ENCODE measurements around the gene RNLS.
"Not testable (repeated sequence)": the region's sequence is repeated elsewhere in the genome, so short reads cannot be mapped to it uniquely, and the experiment has no call there.

Gene RNLS

GRCh38 chr10:88388324-88388723, 194.8 kb downstream of the RNLS start:
- DNase-seq (ENCODE audit: low read depth in 2 of 2), result no peak

- DNase-seq (ENCODE audit: low read depth in 2 of 2), result no peak
Measured at GRCh38 chr10:88386821-88387773, 196.0 kb downstream of the RNLS start.

GRCh38 chr10:88386204-88386788, 196.8 kb downstream of the RNLS start:
- DNase-seq (ENCODE audit: low read depth in 2 of 2), result no peak

- DNase-seq (ENCODE audit: low read depth in 2 of 2), result no peak
Measured at GRCh38 chr10:88385601-88386203, 197.4 kb downstream of the RNLS start.

GRCh38 chr10:88383276-88383675, 199.8 kb downstream of the RNLS start:
- no peak for DNase-seq (ENCODE audit: low read depth in 2 of 2)

GRCh38 chr10:88382699-88383098, 200.4 kb downstream of the RNLS start:
- DNase-seq (ENCODE audit: low read depth in 2 of 2), result no peak

- no peak for DNase-seq (ENCODE audit: low read depth in 2 of 2)
Measured at GRCh38 chr10:88379575-88379974, 203.5 kb downstream of the RNLS start.

GRCh38 chr10:88377510-88377909, 205.6 kb downstream of the RNLS start:
- no peak for DNase-seq (ENCODE audit: low read depth in 2 of 2)

- no peak for DNase-seq (ENCODE audit: low read depth in 2 of 2)
Measured at GRCh38 chr10:88374392-88375175, 208.5 kb downstream of the RNLS start.

GRCh38 chr10:88372881-88373592, 210.1 kb downstream of the RNLS start:
- no peak for DNase-seq (ENCODE audit: low read depth in 2 of 2)

GRCh38 chr10:88372051-88372715, 210.9 kb downstream of the RNLS start:
- no peak for DNase-seq (ENCODE audit: low read depth in 2 of 2)

GRCh38 chr10:88370713-88371112, 212.4 kb downstream of the RNLS start:
- DNase-seq (ENCODE audit: low read depth in 2 of 2), result no peak

GRCh38 chr10:88366772-88367171, 216.3 kb downstream of the RNLS start:
- no peak for DNase-seq (ENCODE audit: low read depth in 2 of 2)

GRCh38 chr10:88361995-88362807, 220.9 kb downstream of the RNLS start:
- DNase-seq (ENCODE audit: low read depth in 2 of 2), result no peak

- DNase-seq (ENCODE audit: low read depth in 2 of 2), result no peak
Measured at GRCh38 chr10:88361494-88361893, 221.6 kb downstream of the RNLS start.

GRCh38 chr10:88355750-88356149, 227.4 kb downstream of the RNLS start:
- not testable (repeated sequence) for DNase-seq (ENCODE audit: low read depth in 2 of 2)

- DNase-seq (ENCODE audit: low read depth in 2 of 2), result no peak
Measured at GRCh38 chr10:88347597-88348304, 235.4 kb downstream of the RNLS start.

GRCh38 chr10:88347022-88347421, 236.1 kb downstream of the RNLS start:
- DNase-seq (ENCODE audit: low read depth in 2 of 2), result no peak

Data from activated CD8-positive, alpha-beta memory T cell treated with anti-CD3 and anti-CD28 coated beads for 4 hours (primary cell).